Tracheal epithelial cell (primary cell): Measurements from ENCODE around the gene CAVIN4. TPM values are rescaled to one million over a fixed set of nuclear protein-coding genes. Genes with fewer than 3 reads are reported as not detected.

Source experiments
- total RNA-seq: library from RNA; depleted of rRNA; stranded (reverse); fragments of >200 nt; gene quantifications from 2 replicates; pipeline ENCODE4 v1.2.1, GENCODE V29; 2014

Gene CAVIN4, protein sequence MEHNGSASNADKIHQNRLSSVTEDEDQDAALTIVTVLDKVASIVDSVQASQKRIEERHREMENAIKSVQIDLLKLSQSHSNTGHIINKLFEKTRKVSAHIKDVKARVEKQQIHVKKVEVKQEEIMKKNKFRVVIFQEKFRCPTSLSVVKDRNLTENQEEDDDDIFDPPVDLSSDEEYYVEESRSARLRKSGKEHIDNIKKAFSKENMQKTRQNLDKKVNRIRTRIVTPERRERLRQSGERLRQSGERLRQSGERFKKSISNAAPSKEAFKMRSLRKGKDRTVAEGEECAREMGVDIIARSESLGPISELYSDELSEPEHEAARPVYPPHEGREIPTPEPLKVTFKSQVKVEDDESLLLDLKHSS
- under 0.01 and 0.24 TPM in 2 replicates for total RNA-seq

GRCh38 chr9:100577776-100578448 is at the start of gene CAVIN4:
Gene CAVIN4, plus strand, starts transcription at chr9:100578079. Its CDS starts 65 bp downstream, at chr9:100578144.

Other genes starting within 250 kb of the CAVIN4 start
- gene TEX10, start 225.1 kb upstream of the CAVIN4 start, total RNA-seq: 31.3 and 32.8 TPM in 2 replicates
- gene MSANTD3, start 150.9 kb upstream of the CAVIN4 start, total RNA-seq: 35.2 and 66.5 TPM in 2 replicates
- gene TMEFF1, start 104.9 kb upstream of the CAVIN4 start, total RNA-seq: 0.21 and 1.7 TPM in 2 replicates